SW 1271 (cell line): ENCODE data around the gene CD53.

Source experiments
- DNase-seq, 2 experiments: peaks; one replicate each; lab custom pipeline; 2025; lab: John Stamatoyannopoulos, UW

CD53 gene

DNA sequence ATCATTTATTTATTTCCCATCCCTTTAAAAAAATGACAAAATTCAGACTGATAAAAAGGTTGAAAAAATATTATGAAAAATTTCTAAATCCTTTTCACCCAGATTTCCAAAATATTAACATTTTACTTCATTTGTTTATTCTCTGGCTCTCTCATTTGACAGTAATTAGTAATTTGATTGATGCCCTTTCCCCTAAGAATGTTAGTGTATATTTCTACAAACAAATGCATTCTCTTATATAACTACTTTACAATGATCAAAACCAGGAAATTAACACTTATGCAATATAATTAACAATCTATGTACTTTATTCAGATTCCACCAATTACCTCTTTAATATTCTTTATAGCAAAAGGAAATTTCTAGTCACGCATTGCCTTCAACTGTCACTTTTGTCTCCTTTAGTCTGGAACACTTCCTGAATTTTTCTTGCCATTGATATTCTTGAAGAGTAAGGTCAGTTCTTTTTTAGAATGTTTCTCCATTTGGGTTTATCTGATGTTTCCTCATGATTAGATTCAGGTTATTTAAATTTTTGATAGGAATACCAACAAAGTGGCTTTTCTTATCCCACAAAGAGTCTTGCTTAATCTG is 3.9 kb downstream of the CD53 start:
- no peak for DNase-seq

- DNase-seq = no peak
Measured at GRCh38 chr1:110877364-110877763, 4.4 kb downstream of the CD53 start.

GRCh38 chr1:110877776-110878175 is 4.8 kb downstream of the CD53 start:
- DNase-seq = no peak

DNA sequence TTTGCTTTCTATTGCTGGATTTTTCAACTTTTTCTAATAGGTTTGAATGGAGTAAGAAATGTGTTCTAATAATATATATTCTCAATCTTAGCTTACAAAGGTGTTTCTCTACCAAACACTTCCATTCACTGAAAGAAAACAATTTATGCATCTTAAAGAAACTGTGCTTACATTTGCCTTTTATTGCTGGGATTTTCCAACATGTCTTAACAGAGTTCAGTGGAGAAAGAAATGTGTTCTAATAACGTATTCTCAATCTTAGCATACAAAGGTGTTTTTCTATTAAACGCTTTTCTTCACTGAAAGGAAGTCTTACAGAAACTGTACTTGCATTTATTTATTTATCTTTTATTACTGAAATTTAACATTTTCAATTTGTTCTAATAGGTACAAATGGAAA is 5.6 kb downstream of the CD53 start:
- DNase-seq = no peak

- DNase-seq = no peak
Measured at GRCh38 chr1:110878993-110879392, 6.0 kb downstream of the CD53 start.

- DNase-seq = no peak
Measured at GRCh38 chr1:110879758-110880606, 7.0 kb downstream of the CD53 start.

DNA sequence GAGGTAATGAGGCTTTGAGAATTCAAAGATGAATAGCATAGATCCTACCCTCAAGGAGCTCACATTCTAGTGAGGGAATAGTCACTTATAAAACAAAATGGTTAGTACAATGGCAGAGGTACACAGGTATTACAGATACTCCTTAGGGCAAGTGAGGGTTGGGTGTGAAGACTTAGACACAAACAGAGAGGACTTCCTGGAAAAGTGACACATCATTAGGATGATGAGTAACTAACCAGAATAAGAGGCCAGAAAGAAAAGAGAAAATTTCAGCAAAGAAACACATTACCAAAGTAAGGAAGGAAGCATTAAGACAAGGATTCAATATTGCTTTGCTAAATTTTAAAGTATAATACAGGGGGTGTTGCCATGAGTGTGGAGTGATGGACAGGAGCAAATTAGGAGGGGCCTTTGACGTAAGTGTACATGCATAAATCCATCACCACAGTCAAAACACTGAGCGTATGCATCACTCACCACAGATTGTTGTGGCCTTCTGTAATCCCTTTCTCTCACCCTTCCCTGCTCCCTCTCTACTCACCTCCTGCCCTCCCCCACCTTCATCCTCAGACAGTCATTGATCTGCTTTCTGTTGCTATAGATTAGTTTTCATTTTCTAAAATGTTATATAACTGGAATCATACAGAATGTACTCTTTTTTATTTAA is 7.9 kb downstream of the CD53 start:
- no peak for DNase-seq

GRCh38 chr1:110888049-110888448 is 15.1 kb downstream of the CD53 start:
- DNase-seq = no peak

DNA sequence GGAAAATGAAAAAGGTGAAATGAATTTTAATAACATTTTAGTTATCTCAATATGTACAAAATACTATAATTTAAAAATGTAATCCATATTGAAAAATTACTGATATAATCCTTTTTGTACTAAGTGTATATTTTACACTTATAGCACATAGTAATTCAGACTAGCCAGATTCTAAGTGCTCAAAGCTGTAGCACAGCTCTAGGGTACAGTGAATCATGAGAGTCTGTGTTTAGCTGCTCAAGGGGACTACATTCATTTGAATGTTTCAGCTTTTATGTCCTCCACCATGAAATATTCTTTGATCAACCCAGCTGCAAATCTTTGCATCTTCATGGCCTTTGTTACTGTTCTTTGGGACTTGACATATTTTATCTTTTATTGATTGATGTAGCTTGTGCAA is 15.7 kb downstream of the CD53 start:
- no peak for DNase-seq

DNA sequence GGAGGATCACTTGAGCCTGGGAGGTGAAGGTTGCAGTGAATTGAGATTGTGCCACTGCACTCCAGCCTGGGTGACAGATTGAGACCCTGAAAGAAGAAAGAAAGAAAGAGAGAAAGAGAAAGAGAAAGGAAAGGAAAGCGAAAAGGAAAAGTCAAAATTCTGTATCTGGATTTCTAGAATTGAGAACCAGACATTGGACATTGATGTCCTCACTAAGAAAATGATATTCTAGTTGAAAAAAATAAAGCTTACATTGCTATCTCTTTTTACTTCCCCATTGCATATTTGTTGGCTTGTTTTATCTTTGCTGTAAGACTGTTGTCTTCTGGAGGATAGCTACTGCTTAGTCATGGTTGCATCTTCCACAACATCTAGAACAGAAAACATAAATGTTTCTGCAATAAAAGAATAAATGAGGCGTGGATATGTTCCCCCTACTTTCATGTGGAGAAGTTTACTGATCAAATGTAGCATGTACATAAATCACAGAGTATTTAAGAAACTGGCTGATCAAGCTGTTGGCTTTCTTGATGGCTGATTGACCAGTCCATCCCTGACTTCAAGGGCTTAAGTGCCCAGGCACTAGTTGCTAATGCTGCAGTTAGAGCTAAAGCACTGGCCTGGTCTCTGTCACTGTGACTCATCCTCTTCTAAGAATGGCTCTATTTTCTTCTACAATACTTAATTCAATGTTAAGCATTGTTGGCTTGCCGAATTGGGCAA is 17.7 kb downstream of the CD53 start:
- no peak for DNase-seq

DNA sequence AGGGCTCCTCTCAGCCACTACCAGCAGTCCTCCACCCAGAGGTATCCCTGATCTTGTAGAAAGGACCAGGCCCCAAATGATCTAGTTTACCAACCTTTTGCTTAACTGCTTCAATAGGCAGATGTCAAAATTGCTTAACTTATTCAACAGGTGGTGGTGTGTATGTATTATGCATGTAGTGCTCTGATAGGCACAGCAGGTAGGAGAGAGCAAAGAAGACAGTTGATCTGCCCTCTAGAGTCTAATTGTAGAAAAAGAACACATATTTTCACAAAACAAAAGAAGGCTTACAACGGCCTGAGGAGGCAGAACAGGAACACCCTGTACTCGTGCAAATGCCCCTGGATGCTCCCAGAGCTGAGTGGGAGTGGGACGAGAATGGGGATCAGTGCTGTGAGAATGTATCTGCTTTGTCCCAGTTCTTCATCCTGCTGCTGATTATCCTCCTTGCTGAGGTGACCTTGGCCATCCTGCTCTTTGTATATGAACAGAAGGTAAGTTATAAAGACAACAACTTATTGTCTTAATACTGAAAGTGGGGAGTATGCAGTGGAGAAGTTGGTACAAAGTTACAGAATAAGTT is 21.1 kb downstream of the CD53 start:
- no peak for DNase-seq

GRCh38 chr1:110896090-110896489 is 23.1 kb downstream of the CD53 start:
- DNase-seq = no peak

- DNase-seq = no peak
Measured at GRCh38 chr1:110897681-110898080, 24.7 kb downstream of the CD53 start.

DNA sequence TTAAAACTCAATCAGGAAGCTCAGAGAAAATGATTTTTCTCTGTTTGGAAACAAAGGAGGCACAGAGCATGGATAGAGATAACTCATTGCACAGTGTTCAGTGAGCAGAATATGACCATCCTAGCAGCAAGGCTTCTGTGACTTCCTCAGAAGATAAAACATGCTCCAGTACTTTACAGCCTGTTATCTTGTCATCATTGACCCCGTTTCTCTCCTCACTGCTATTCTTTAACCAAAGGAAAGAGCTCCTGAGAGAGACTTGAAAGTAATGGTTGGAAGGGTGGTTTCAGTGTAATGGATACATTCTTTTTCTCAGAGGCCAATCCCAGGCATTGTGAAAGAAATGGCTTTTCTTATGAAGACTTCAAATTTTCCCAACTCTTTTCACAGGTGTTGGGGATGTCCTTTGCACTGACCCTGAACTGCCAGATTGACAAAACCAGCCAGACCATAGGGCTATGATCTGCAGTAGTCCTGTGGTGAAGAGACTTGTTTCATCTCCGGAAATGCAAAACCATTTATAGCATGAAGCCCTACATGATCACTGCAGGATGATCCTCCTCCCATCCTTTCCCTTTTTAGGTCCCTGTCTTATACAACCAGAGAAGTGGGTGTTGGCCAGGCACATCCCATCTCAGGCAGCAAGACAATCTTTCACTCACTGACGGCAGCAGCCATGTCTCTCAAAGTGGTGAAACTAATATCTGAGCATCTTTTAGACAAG is 25.9 kb downstream of the CD53 start:
- no peak for DNase-seq

DNA sequence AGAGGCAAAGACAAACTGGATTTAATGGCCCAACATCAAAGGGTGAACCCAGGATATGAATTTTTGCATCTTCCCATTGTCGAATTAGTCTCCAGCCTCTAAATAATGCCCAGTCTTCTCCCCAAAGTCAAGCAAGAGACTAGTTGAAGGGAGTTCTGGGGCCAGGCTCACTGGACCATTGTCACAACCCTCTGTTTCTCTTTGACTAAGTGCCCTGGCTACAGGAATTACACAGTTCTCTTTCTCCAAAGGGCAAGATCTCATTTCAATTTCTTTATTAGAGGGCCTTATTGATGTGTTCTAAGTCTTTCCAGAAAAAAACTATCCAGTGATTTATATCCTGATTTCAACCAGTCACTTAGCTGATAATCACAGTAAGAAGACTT is 26.5 kb downstream of the CD53 start:
- DNase-seq = no peak

- no peak for DNase-seq
Measured at GRCh38 chr1:110902820-110903463, 30.0 kb downstream of the CD53 start.

- no peak for DNase-seq
Measured at GRCh38 chr1:110903853-110904500, 31.0 kb downstream of the CD53 start.

DNA sequence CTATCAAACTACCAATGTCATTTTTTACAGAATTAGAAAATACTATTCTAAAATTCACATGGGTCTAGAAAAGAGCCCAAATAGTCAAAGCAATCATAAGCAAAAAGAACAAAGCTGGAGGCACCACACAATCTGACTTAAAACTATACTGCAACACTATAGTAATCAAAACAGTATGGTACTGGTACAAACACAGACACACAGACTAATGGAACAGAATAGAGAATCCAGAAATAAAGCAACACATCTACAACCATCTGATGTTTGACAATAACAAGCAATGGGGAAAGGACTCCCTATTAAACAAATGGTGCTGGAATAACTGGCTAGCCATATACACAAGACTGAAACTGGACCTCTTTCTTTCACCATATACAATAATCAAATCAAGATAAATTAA is 39.8 kb downstream of the CD53 start:
- no peak for DNase-seq

DNA sequence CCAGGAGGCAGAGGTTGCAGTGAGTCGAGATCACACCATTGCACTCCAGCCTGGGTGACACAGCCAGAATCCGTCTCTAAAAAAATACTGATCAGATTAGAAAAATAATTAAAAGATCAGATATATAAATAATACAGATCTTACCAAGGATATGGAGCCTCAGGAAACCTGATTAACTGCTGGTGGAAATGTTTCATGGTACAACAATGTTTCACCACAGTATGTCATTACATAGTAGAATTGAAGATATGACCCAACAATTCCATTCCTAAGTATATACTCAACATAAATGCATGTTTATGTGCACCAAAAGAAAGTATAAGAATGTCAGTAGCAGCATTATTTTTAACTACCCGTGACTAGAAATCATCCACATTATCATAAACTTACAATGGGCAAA is 41.7 kb downstream of the CD53 start:
- DNase-seq = no peak

- DNase-seq = no peak
Measured at GRCh38 chr1:110915804-110916203, 42.9 kb downstream of the CD53 start.

- DNase-seq = no peak
Measured at GRCh38 chr1:110916274-110916668, 43.3 kb downstream of the CD53 start.
